Esophagus (tissue), 2 donors: Measurements from ENCODE around the gene PPM1L. TPM values are rescaled to one million over a fixed set of nuclear protein-coding genes. Genes with fewer than 3 reads are reported as not detected.
"Not testable (repeated sequence)": the region's sequence is repeated elsewhere in the genome, so short reads cannot be mapped to it uniquely, and the experiment has no call there.

Experiments used
- H3K27ac ChIP-seq, 2 donors: one replicate each; pipeline ENCODE4 v1.5.1; 2013; ENCODE audit warnings: low read depth in 2 of 2, mild to moderate bottlenecking in 2 of 2, inconsistent platforms in 1 of 2, low read length in 1 of 2, moderate library complexity in 1 of 2
- H3K27me3 ChIP-seq, 2 donors: one replicate each; pipeline ENCODE4 v1.6.1; 2013; ENCODE audit warnings: low read length in 2 of 2, control low read depth in 1 of 2, mild to moderate bottlenecking in 1 of 2; ENCODE audit not compliant: insufficient read depth in 2 of 2, control insufficient read depth in 1 of 2
- H3K36me3 ChIP-seq, 2 donors: one replicate each; pipeline ENCODE4 v1.6.1; 2013; ENCODE audit warnings: low read length in 1 of 2; ENCODE audit not compliant: control insufficient read depth in 2 of 2, insufficient read depth in 2 of 2
- H3K4me1 ChIP-seq, 2 donors: one replicate each; pipeline ENCODE4 v1.6.1; 2013; ENCODE audit warnings: low read length in 1 of 2; ENCODE audit not compliant: control insufficient read depth in 2 of 2, insufficient read depth in 2 of 2
- H3K4me3 ChIP-seq, 2 donors: one replicate each; pipeline ENCODE4 v1.5.1; 2013; ENCODE audit warnings: low read length in 2 of 2, mild to moderate bottlenecking in 2 of 2, low read depth in 1 of 2, moderate library complexity in 1 of 2
- H3K9me3 ChIP-seq, 2 donors: one replicate each; pipeline ENCODE4 v1.6.1; 2013; ENCODE audit warnings: mild to moderate bottlenecking in 2 of 2, low read depth in 1 of 2, low read length in 1 of 2, moderate library complexity in 1 of 2; ENCODE audit not compliant: control insufficient read depth in 2 of 2, insufficient read depth in 1 of 2
- WGBS, 2 donors: extraction: QIAGEN DNeasy Blood & Tissue Kit; methylation state at CpG; one replicate each; pipeline ENCODE4 v1.1.7; 2013; 5-methylcytosine and 5-hydroxymethylcytosine counted together
- polyA plus RNA-seq, 2 donors: library from polyadenylated mRNA; stranded (reverse); fragments of 200-250 nt; gene quantifications; one replicate each; pipeline ENCODE4 v1.2.3, GENCODE V29; 2013
- donor health status: healthy with polysubstance abuse.
- donor health status: Bipolar disorder and iron deficiency.

The PPM1L gene
- polyA plus RNA-seq, 2 donors: 2.7 to 3.0 TPM

GRCh38 chr3:161025911-161026310 lies 269.9 kb downstream of the PPM1L start:
- Histone ChIP-seq H3K27me3 (no peaks in the 10 kb centered on the region), H3K4me3 (no peak overlapping the region), H3K36me3 (no peaks in the 10 kb centered on the region), H3K9me3 (no peaks in the 10 kb centered on the region), H3K4me1 (no peaks in the 10 kb centered on the region), H3K27ac (no peak overlapping the region)
- WGBS, 2 donors: 46 to 89% methylated on average over 1 of the region's 1 CpG

DNA sequence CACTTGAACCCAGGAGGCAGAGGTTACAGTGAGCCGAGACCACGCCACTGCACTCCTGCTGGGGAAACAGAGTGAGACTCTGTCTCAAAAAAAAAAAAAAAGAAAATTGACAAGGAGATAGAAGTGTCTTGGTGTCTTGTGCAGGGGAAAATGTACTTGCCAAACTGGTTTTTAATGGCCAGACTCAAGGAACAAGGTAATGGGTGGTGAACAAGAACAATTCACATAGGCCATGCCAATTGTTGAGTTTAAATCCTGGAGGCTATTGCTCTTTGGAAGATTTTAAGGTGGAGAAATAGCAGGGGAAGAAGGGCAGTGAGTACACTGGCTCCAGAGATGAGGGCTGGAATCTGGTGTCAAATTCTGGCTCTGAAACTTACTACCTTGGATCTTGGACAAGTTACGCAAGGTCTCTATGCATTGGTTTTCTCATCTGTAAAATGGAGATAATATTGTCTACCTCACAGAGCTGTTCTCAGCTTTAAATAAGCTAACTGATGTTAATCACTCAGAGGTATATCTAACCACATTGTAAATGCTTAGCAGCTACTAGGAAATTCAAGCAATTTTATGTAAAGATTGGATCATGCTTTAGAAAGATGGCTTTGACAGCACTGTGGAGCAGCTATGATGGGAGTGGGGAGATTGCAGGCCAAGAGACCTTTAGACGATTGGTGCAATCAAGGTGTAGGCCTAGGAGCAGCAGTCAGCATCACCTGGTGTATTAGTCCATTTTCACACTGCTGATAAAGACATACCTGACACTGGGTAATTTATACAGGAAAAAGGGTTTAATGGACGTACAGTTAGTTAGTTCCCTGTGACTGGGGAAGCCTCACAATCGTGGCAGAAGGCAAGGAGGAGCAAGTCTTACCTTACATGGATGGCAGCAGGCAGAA lies 270.8 kb downstream of the PPM1L start:
- Histone ChIP-seq H3K4me3 (no peak overlapping the region), H3K4me1 (no peaks in the 10 kb centered on the region), H3K36me3 (no peaks in the 10 kb centered on the region), H3K27me3 (no peaks in the 10 kb centered on the region), H3K9me3 (no peaks in the 10 kb centered on the region), H3K27ac (no peak overlapping the region)
- WGBS, 2 donors: 75 to 85% methylated on average over 6 of the region's 6 CpGs

GRCh38 chr3:161028555-161029153 lies 272.6 kb downstream of the PPM1L start:
- 80 to 81% methylated on average over 5 of the region's 5 CpGs for WGBS, 2 donors
- no peaks in the 10 kb centered on the region for H3K36me3 ChIP-seq
- H3K4me1 ChIP-seq: no peaks in the 10 kb centered on the region
- no peaks in the 10 kb centered on the region for H3K27me3 ChIP-seq
- no peak overlapping the region for H3K4me3 ChIP-seq
- H3K9me3 ChIP-seq: no peaks in the 10 kb centered on the region
- no peak overlapping the region for H3K27ac ChIP-seq

- no peaks in the 10 kb centered on the region for H3K4me1 ChIP-seq
- no peak overlapping the region for H3K4me3 ChIP-seq
- no peaks in the 10 kb centered on the region for H3K27me3 ChIP-seq
- 88 to 94% methylated on average over 1 of the region's 1 CpG for WGBS, 2 donors
- H3K27ac ChIP-seq: no peak overlapping the region
- no peaks in the 10 kb centered on the region for H3K36me3 ChIP-seq
- no peaks in the 10 kb centered on the region for H3K9me3 ChIP-seq
These were observed 275.1 kb downstream of the PPM1L start for GRCh38 chr3:161031134-161031533.

GRCh38 chr3:161034913-161035550 lies 279.0 kb downstream of the PPM1L start:
- not testable (repeated sequence) for H3K27me3 ChIP-seq, H3K4me1 ChIP-seq, H3K27ac ChIP-seq, H3K9me3 ChIP-seq, H3K4me3 ChIP-seq, H3K36me3 ChIP-seq
- WGBS, 2 donors: 55 to 58% methylated on average over 5 of the region's 5 CpGs

DNA sequence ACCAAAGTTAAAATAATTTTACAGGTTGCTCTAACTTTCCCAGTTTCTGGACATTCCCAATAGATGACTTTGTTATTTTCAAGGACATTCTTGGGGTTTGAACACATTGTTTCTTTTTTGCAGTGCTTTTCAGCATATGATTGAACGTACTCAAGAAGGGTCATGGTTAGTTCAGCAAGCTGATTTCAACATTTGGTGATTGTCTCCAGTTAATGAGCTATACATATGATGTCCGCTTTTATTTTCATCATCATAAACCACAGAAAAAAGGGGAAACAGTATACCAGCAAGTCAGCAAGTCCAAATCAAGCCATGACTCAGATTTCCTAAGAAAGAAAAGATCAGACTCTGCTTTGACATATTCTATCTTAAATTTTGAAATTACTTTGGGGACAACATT lies 279.7 kb downstream of the PPM1L start:
- WGBS, 2 donors: 70 to 76% methylated on average over 2 of the region's 2 CpGs
- Histone ChIP-seq H3K4me1 (no peaks in the 10 kb centered on the region), H3K27ac (no peak overlapping the region)

GRCh38 chr3:161038725-161039124 lies 282.7 kb downstream of the PPM1L start:
- WGBS, 2 donors: 79 to 82% methylated on average over 3 of the region's 3 CpGs
- H3K4me1 ChIP-seq: no peaks in the 10 kb centered on the region
- no peak overlapping the region for H3K27ac ChIP-seq
- no peaks in the 10 kb centered on the region for H3K9me3 ChIP-seq
- H3K4me3 ChIP-seq: no peak overlapping the region
- H3K36me3 ChIP-seq: no peaks in the 10 kb centered on the region
- H3K27me3 ChIP-seq: no peaks in the 10 kb centered on the region

More for the DNA sequence above, 279.7 kb downstream of the PPM1L start:
- no peaks in the 10 kb centered on the region for H3K36me3 ChIP-seq
- H3K4me3 ChIP-seq: no peak overlapping the region
- H3K9me3 ChIP-seq: no peaks in the 10 kb centered on the region
- no peaks in the 10 kb centered on the region for H3K27me3 ChIP-seq

- no peak overlapping the region for H3K27ac ChIP-seq
- no peaks in the 10 kb centered on the region for H3K9me3 ChIP-seq
- H3K4me1 ChIP-seq: no peaks in the 10 kb centered on the region
- H3K36me3 ChIP-seq: no peaks in the 10 kb centered on the region
- WGBS, 2 donors: 65 to 74% methylated on average over 2 of the region's 2 CpGs
- H3K4me3 ChIP-seq: no peak overlapping the region
- no peaks in the 10 kb centered on the region for H3K27me3 ChIP-seq
These were observed 286.0 kb downstream of the PPM1L start for GRCh38 chr3:161042023-161042501.

DNA sequence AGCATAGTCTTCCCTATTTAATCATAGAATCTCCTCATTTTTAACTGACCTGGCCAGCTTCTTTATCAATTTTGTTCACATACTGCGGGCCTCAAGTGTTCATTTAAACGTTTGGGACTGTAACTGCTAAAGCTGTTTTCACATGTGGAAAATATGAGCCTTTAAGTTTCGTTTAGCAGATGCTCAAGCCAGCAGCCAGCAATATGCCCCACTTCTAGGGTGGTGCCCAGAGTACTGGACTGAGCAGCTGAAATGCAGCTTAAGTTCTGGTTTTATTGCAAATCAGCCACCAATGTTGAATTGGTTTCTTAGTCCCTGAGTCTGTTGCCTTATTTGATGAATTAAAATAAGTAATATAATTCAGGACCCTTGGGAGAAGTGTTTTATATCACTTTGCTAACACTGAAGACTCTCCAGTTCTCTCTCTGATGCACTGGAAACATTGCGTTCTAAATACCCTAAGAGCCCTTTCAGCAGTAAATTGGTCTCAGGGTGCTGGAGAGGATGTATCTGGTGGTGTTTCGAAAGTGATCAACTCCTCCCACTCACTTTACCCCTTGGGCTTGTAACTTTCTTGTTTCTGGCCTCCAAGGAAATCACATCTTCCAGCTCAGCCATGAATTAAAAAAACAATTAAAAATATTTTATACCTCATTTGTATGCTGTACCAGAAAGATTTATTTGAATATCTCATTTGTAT lies 287.5 kb downstream of the PPM1L start:
- no peak overlapping the region for H3K27ac ChIP-seq
- 86 to 88% methylated on average over 5 of the region's 5 CpGs for WGBS, 2 donors

More for the DNA sequence above, 287.5 kb downstream of the PPM1L start:
- no peak overlapping the region for H3K4me3 ChIP-seq
- H3K9me3 ChIP-seq: no peaks in the 10 kb centered on the region
- no peaks in the 10 kb centered on the region for H3K4me1 ChIP-seq
- H3K36me3 ChIP-seq: no peaks in the 10 kb centered on the region
- H3K27me3 ChIP-seq: no peaks in the 10 kb centered on the region
